Measurements from ENCODE around the gene GRB10.

DNA sequence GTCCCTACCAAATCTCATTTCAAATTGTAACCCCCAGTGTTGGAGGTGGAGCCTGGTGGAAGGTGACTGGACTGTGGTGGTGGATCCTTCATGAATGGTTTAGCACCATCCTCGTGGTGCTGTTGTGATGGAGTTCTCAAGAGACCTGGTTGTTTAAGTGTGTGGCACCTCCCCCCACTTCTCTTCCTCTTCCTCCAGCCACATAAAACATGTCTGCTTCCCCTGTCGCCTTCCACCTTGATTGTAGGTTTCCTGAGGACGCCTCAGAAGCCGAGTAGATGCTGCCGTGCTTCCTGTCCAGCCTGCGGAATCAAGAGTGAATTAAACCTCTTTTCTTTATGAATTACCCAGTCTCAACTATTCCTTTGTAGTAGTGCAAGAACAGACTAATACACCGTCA lies 21.0 kb downstream of the GRB10 start:
- no peak for TF ChIP-seq POLR2AphosphoS5 (IDR thresholded peaks at IDR 0.05)
- TF ChIP-seq, protein P1, sequence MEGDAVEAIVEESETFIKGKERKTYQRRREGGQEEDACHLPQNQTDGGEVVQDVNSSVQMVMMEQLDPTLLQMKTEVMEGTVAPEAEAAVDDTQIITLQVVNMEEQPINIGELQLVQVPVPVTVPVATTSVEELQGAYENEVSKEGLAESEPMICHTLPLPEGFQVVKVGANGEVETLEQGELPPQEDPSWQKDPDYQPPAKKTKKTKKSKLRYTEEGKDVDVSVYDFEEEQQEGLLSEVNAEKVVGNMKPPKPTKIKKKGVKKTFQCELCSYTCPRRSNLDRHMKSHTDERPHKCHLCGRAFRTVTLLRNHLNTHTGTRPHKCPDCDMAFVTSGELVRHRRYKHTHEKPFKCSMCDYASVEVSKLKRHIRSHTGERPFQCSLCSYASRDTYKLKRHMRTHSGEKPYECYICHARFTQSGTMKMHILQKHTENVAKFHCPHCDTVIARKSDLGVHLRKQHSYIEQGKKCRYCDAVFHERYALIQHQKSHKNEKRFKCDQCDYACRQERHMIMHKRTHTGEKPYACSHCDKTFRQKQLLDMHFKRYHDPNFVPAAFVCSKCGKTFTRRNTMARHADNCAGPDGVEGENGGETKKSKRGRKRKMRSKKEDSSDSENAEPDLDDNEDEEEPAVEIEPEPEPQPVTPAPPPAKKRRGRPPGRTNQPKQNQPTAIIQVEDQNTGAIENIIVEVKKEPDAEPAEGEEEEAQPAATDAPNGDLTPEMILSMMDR (IDR thresholded peaks at IDR 0.05), result no peak
